ENCODE measurements around the gene CISH. TPM values are rescaled to one million over a fixed set of nuclear protein-coding genes. Genes with fewer than 3 reads are reported as not detected.

Gene CISH
- total and polyA plus RNA-seq, 4 donors, result 4.7 to 32.5 (median 24.3) TPM

GRCh38 chr3:50649451-50649931 is 37.9 kb upstream of the CISH start:
- DNase-seq (ENCODE audit: low spot score), result no peak
- no peaks in the 10 kb centered on the region for H3K27me3 ChIP-seq (ENCODE audit: control insufficient read depth in 4 of 4, insufficient read depth in 4 of 4, low read length in 3 of 4)
- H3K4me3 ChIP-seq (ENCODE audit: low read depth in 1 of 3, low read length in 3 of 3), result no peak overlapping the region
- H3K4me1 ChIP-seq (ENCODE audit: control insufficient read depth in 4 of 4, insufficient read depth in 4 of 4, low read length in 3 of 4), result no peaks in the 10 kb centered on the region
- TF ChIP-seq CTCF (IDR thresholded peaks at IDR 0.05; ENCODE audit: low read depth, low read length, missing input control), result no peak
- TF ChIP-seq JUND (IDR thresholded peaks at IDR 0.05), result no peak
- no peak for TF ChIP-seq SP1 (IDR thresholded peaks at IDR 0.05)
- TF ChIP-seq HNF4G (IDR thresholded peaks at IDR 0.05), result no peak
- no peak for TF ChIP-seq YY1 (IDR thresholded peaks at IDR 0.05)
- no peak for TF ChIP-seq FOXA1 (IDR thresholded peaks at IDR 0.05)
- no peak for TF ChIP-seq FOXA2 (IDR thresholded peaks at IDR 0.05)
- no peak for TF ChIP-seq RXRA (IDR thresholded peaks at IDR 0.05)
- TF ChIP-seq TAF1 (conservative IDR thresholded peaks at IDR 0.05), result no peak
- no peak for TF ChIP-seq RAD21 (IDR thresholded peaks at IDR 0.05)
- TF ChIP-seq EGR1 (IDR thresholded peaks at IDR 0.05; ENCODE audit: low read depth in 2 of 2), result no peak
- TF ChIP-seq NR2F2 (IDR thresholded peaks at IDR 0.05), result no peak
- no peak for TF ChIP-seq ATF3 (IDR thresholded peaks at IDR 0.05)
- TF ChIP-seq ZBTB33 (IDR thresholded peaks at IDR 0.05), result no peak
- no peak for TF ChIP-seq HNF4A (conservative IDR thresholded peaks at IDR 0.05)
- no peak for TF ChIP-seq REST (IDR thresholded peaks at IDR 0.05)
- no peak overlapping the region for H3K27ac ChIP-seq (ENCODE audit: low read depth in 1 of 2, low read length in 2 of 2)
- 85% methylated on average over 8 of the region's 8 CpGs for WGBS
- peaks cover under 1 to 24% (median 12%) of the 10 kb centered on the region in 4 donors for H3K36me3 ChIP-seq (ENCODE audit: control insufficient read depth in 4 of 4, insufficient read depth in 3 of 4, low read depth in 1 of 4, low read length in 3 of 4)
- no peak overlapping the region for H3K9ac ChIP-seq (ENCODE audit: low read depth in 1 of 2, low read length in 2 of 2)
- H3K9me3 ChIP-seq (ENCODE audit: control insufficient read depth in 4 of 4, low read length in 3 of 4), result no peaks in the 10 kb centered on the region

- no peak overlapping the region for H3K27ac ChIP-seq (ENCODE audit: low read depth in 1 of 2, low read length in 2 of 2)
- WGBS, result 91% methylated on average over 2 of the region's 2 CpGs
- no peak overlapping the region for H3K9ac ChIP-seq (ENCODE audit: low read depth in 1 of 2, low read length in 2 of 2)
- H3K4me3 ChIP-seq (ENCODE audit: low read depth in 1 of 3, low read length in 3 of 3), result no peak overlapping the region
- TF ChIP-seq RXRA (IDR thresholded peaks at IDR 0.05), result no peak
- no peak for TF ChIP-seq TAF1 (conservative IDR thresholded peaks at IDR 0.05)
- no peak for TF ChIP-seq HNF4G (IDR thresholded peaks at IDR 0.05)
- no peak for TF ChIP-seq FOXA2 (IDR thresholded peaks at IDR 0.05)
- TF ChIP-seq NR2F2 (IDR thresholded peaks at IDR 0.05), result no peak
- no peak for TF ChIP-seq RAD21 (IDR thresholded peaks at IDR 0.05)
- TF ChIP-seq SP1 (IDR thresholded peaks at IDR 0.05), result no peak
- no peak for TF ChIP-seq MAX (IDR thresholded peaks at IDR 0.05)
- no peak for TF ChIP-seq CTCF (IDR thresholded peaks at IDR 0.05; ENCODE audit: low read depth, low read length, missing input control)
- H3K4me1 ChIP-seq (ENCODE audit: control insufficient read depth in 4 of 4, insufficient read depth in 4 of 4, low read length in 3 of 4), result no peaks in the 10 kb centered on the region
- no peaks in the 10 kb centered on the region for H3K27me3 ChIP-seq (ENCODE audit: control insufficient read depth in 4 of 4, insufficient read depth in 4 of 4, low read length in 3 of 4)
- H3K9me3 ChIP-seq (ENCODE audit: control insufficient read depth in 4 of 4, low read length in 3 of 4), result no peaks in the 10 kb centered on the region
- no peak for DNase-seq (ENCODE audit: low spot score)
- H3K36me3 ChIP-seq (ENCODE audit: control insufficient read depth in 4 of 4, insufficient read depth in 3 of 4, low read depth in 1 of 4, low read length in 3 of 4), result peaks cover 2 to 29% (median 13%) of the 10 kb centered on the region in 4 donors
These were observed 37.4 kb upstream of the CISH start for GRCh38 chr3:50648944-50649343.

All from liver (tissue), 9 donors.